GM21786 (cell line): ENCODE measurements around the gene MOB3B.

Source experiments
- ATAC-seq: cut with Tn5 transposase; IDR thresholded peaks from one replicate; pipeline ENCODE4 v1.9.1; 2021; ENCODE audit not compliant: unreplicated experiment

Gene MOB3B

DNA sequence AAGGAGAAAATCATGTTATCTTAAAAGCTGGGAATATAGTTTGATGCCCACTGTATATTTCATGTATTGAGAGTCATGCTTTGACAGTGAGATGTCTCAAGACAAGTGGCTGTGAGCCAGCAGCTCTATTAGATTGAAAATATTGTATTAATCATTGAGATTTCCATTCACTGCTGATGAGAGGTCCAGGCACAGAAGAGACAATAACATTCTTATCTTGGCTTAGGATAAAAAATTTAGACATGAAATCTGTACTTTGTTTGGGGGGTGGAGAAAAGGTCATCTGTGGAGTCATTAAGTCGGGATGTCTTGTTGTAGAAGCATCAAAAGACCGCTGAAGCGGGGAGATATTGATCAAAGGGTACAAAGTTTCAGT is 134.8 kb downstream of the MOB3B start:
- no peak for ATAC-seq

GRCh38 chr9:27394154-27394825 is 135.3 kb downstream of the MOB3B start:
- no peak for ATAC-seq

DNA sequence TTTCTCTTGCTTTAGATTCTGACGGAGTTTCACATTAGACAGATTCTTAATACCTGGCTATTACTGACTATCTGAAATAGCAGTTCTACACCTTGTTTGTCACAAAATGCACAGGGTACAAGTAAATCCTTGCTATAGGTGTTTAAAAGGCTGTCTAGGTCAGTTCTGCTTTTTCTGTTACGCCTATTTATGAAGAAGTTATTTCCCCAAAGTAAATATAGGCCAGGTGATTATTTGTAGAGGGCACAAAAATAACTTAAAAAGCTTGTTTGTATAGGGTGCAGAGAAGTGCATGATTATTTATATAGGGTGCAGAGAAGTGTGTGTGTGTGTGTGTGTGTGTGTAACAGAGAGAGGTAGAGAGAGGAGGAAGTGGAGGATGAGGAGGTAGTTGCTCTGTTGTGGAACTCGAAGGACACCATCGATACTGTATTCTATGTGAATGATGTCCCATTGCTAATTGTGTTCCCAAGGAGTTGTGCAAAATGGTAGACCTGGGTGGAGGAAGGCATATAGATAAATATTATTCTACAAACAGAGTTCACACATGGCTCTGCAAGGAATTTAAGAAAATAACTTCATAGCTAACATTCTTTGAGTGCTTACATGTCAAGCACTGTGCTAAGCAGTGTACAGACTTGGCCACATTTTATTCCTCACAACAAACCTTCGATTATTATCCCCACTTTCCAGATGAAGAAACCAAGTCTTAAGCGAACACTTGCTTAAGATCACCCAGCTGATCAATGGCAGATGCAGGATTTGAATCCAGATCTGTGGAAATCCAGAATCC is 136.4 kb downstream of the MOB3B start:
- ATAC-seq = no peak

DNA sequence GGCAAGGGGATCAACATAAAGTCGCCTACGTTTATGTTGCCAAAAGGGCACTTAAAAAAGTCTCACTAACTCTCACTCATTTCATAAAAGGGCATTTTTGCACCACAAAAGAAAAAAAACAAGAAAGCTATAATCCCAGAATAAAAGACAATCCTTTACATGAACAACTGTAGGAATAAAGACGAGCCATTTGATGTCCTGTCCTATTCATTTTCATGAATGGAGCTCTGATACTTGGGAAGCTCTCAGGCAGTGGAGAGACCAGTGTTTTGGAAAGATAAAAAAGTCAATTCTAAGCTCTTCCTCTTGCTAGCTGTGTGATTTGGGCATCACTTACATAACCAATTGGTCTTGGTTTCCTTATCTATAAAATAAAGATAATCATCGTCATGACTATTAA is 137.2 kb downstream of the MOB3B start:
- ATAC-seq = no peak

GRCh38 chr9:27391040-27391895 is 138.3 kb downstream of the MOB3B start:
- ATAC-seq = no peak

DNA sequence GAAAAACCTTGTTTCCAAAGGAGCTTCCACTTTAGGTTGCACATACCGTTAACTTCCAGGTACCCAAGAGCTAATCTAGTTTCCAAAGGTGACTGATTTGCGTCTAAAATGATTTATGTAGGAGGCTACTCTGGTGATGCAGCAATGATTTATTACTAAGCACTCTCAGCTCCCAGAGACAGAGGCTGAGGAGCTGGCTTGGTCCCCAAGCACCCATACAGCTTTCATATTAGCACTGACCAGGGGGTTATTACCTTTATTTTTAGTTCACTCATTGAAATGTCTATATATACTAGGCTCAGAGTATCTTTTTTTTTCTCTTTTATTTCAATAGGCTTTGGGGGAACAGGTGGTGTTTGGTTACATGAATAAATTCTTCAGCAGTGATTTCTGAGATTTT is 141.5 kb downstream of the MOB3B start:
- no peak for ATAC-seq

DNA sequence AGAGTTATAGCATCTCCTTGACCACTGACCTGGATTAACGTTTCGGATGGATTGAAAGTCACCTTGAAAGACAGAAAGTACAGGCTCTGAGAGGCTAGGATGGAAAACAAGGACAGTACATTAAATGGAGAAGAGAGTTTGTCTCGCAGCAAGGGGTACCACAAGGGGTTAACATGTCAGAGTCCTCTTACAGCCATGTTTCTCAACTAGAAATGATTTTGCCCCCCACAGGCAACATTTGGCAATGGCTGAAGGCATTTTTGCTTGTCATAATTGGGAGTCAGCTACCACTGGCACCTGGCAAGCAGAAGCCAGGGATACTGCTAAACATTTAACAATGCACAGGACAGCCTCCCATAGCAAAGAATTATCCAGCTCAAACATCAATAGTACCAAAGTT is 141.9 kb downstream of the MOB3B start:
- ATAC-seq = no peak

- ATAC-seq = no peak
Observed at GRCh38 chr9:27386571-27387091, 143.0 kb downstream of the MOB3B start.

DNA sequence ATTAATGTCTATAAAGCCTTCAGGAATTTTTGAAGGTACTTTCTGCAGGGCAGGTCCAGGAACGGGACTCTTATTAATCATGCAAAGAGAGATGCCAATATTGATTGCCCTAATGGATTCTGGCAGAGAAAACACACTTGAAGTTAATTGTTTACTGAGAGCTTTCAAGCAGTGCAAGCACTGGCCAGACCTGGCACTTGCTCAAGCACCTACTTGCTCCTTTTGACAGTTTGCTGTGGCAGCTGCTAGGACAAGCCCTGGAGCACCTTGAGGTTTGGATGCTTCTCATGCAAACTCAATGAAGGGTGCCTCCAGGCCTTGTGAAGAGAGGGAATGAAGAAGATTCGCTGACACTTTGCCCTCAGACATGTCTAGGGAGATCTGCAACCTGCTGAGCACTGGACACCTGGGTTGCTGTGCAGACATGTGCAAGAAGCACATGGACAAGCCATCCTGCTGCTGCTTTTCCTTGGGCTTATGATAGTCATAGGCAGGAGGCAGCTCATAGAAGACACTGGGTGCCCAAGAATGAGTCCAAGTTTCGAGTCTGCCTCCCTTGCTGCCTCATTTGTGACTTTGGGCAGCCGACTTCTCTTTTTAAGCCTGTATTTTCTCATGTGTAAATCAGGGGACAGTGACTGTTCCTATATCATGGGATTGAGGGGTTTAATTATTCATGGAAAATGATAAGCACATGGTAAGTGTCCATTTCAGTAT is 143.8 kb downstream of the MOB3B start:
- ATAC-seq = peak; percentile 39

GRCh38 chr9:27384262-27385014 is 145.2 kb downstream of the MOB3B start:
- ATAC-seq = no peak

DNA sequence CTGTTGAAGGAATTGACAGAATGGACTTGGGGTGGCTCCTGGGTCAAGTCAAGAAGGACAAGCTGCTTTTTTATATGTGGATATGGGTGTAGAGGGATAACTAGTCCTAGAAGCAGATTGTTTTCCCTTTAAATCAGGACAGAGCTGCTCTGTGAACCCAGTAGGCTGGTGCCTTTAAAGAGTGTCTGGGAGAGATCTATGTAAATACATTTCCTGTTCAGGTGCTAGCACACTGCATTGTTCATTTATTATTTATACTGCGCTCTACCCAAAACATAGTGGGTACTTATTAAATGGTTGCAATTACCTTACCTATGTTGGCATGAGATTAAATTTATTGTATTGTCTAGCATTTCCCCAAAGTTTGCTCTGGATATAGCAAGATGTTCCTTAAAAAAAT is 146.1 kb downstream of the MOB3B start:
- ATAC-seq = no peak

- no peak for ATAC-seq
Observed at GRCh38 chr9:27382975-27383374, 146.6 kb downstream of the MOB3B start.

- no peak for ATAC-seq
Observed at GRCh38 chr9:27382308-27382707, 147.3 kb downstream of the MOB3B start.

GRCh38 chr9:27379311-27380251 is 150.0 kb downstream of the MOB3B start:
- peak; percentile 15 for ATAC-seq

DNA sequence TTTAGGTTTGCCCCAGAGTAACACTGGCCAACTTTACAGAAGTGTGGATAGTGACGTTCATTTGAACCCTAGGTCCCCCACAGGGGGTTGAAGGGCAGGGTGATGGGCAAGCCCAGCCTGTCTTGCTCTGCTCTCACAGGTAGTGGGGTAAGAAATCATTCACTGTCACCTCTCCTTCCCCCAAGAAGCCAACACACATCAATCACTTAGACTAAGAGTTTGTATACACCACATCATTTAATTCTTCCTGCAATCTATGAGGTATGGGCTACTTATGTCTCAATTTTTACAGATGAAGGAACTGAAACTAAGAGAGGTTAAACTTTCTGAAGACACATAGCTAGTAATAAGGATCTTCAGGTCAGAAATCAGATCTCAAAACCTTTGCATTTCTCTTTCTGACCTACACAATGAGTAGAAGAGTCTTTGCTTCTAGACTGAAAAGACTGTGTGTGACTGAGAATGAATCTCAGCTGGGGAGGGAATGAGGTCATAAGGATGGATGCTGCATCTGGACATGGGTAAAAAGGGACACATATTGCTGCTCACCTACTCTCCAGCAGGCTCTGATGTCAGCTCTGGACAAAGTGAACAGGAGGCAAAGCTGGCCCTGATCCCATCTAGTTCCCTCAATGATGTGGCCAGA is 151.7 kb downstream of the MOB3B start:
- ATAC-seq = peak; percentile 84

GRCh38 chr9:27377147-27377807 is 152.3 kb downstream of the MOB3B start:
- ATAC-seq = peak; percentile 28

DNA sequence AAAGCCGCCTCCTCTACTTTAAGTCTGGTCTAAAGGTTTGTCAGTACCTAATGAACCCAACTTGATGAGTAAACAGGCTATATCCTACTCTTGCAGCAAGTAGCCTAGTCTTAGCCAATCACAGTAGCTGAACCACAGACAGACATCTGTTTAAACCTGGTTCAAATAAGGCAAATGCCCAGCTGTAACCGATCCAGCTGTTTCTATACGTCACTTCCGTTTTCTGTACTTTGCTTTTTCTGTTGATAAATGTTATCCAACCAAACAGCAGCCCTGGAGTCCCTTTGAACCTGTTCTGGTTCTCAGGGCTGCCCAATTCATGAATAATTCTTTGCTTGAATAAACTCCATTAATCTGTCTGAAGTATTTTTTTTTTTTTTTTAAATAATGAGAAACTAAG is 155.8 kb downstream of the MOB3B start:
- ATAC-seq = no peak

- ATAC-seq = no peak
Observed at GRCh38 chr9:27372615-27373014, 157.0 kb downstream of the MOB3B start.
